Right atrium auricular region (tissue), 2 donors: ENCODE data around the gene GABRG1. TPM values are rescaled to one million over a fixed set of nuclear protein-coding genes. Genes with fewer than 3 reads are reported as not detected.

Experiments used
- DNase-seq: peaks from one replicate; pipeline ENCODE4 v3.0.0-alpha.2; 2019; ENCODE audit warnings: low spot score
- H3K27ac ChIP-seq, 2 donors: fragments of 200-600 bp; sonication (generic); 1 replicate in 1 of 2; 2 replicates in 1 of 2; pipeline ENCODE4 v1.5.1; 2016 to 2019
- H3K27me3 ChIP-seq, 2 donors: fragments of 200-600 bp; sonication (generic); one replicate each; pipeline versions ENCODE4 v1.5.1 to v1.6.0; 2017 to 2019
- H3K36me3 ChIP-seq: fragments of 200-600 bp; sonication (generic); one replicate; pipeline ENCODE4 v1.5.1; 2016
- H3K4me1 ChIP-seq, 2 donors: fragments of 200-600 bp; sonication (generic); one replicate each; pipeline versions ENCODE4 v1.5.1 to v1.6.0; 2017 to 2019
- H3K4me3 ChIP-seq, 2 donors: fragments of 200-600 bp; sonication (generic); 1 replicate in 1 of 2; 2 replicates in 1 of 2; pipeline ENCODE4 v1.5.1; 2017 to 2019; ENCODE audit warnings: mild to moderate bottlenecking in 1 of 2, moderate library complexity in 1 of 2
- H3K9me3 ChIP-seq, 2 donors: fragments of 200-600 bp; sonication (generic); one replicate each; pipeline ENCODE4 v1.5.1; 2019
- CTCF ChIP-seq, 2 donors: fragments of 200-600 bp; sonication (generic); IDR thresholded peaks; one replicate each; pipeline ENCODE4 v1.5.1; 2019; ENCODE audit warnings: antibody characterized with exemption in 2 of 2
- total RNA-seq, 2 donors: library from RNA; depleted of rRNA; stranded (reverse); fragments of >200 nt; gene quantifications; one replicate each; pipeline ENCODE4 v1.1.0, GENCODE V29; 2016

Gene GABRG1
- total RNA-seq, 2 donors from 2014 or later = not detected

GRCh38 chr4:46081248-46081647 lies 42.6 kb downstream of the GABRG1 start:
- H3K27ac ChIP-seq = no peak overlapping the region
- no peaks in the 10 kb centered on the region for H3K36me3 ChIP-seq

GRCh38 chr4:46073778-46074177 lies 50.1 kb downstream of the GABRG1 start:
- Histone ChIP-seq H3K36me3 (no peaks in the 10 kb centered on the region), H3K27me3 (no peaks in the 10 kb centered on the region), H3K4me1 (no peaks in the 10 kb centered on the region), H3K9me3 (no peaks in the 10 kb centered on the region), H3K4me3 (no peak overlapping the region), H3K27ac (no peak overlapping the region)
- no peak for DNase-seq
- no peak for TF ChIP-seq CTCF (IDR thresholded peaks at IDR 0.05)

More at GRCh38 chr4:46081248-46081647, 42.6 kb downstream of the GABRG1 start:
- Histone ChIP-seq H3K4me3 (no peak overlapping the region), H3K9me3 (no peaks in the 10 kb centered on the region), H3K4me1 (no peaks in the 10 kb centered on the region), H3K27me3 (no peaks in the 10 kb centered on the region)
- TF ChIP-seq CTCF (IDR thresholded peaks at IDR 0.05) = no peak
- DNase-seq = no peak

GRCh38 chr4:46051392-46051791 lies 72.5 kb downstream of the GABRG1 start:
- Histone ChIP-seq H3K36me3 (no peaks in the 10 kb centered on the region), H3K4me3 (no peak overlapping the region), H3K27me3 (no peaks in the 10 kb centered on the region), H3K27ac (no peak overlapping the region), H3K9me3 (no peaks in the 10 kb centered on the region), H3K4me1 (no peaks in the 10 kb centered on the region)
- no peak for DNase-seq
- no peak for TF ChIP-seq CTCF (IDR thresholded peaks at IDR 0.05)

GRCh38 chr4:46032056-46032455 lies 91.8 kb downstream of the GABRG1 start:
- no peaks in the 10 kb centered on the region for H3K4me1 ChIP-seq
- TF ChIP-seq CTCF (IDR thresholded peaks at IDR 0.05) = no peak
- no peak overlapping the region for H3K27ac ChIP-seq
- no peaks in the 10 kb centered on the region for H3K27me3 ChIP-seq
- no peak for DNase-seq
- H3K36me3 ChIP-seq = no peaks in the 10 kb centered on the region
- H3K4me3 ChIP-seq = no peak overlapping the region
- peaks cover 0 to 8% of the 10 kb centered on the region in 2 donors for H3K9me3 ChIP-seq

GRCh38 chr4:46016306-46016705 lies 107.5 kb downstream of the GABRG1 start:
- Histone ChIP-seq H3K9me3 (no peaks in the 10 kb centered on the region), H3K36me3 (no peaks in the 10 kb centered on the region), H3K4me1 (no peaks in the 10 kb centered on the region), H3K27me3 (no peaks in the 10 kb centered on the region), H3K27ac (no peak overlapping the region), H3K4me3 (no peak overlapping the region)
- no peak for DNase-seq
- no peak for TF ChIP-seq CTCF (IDR thresholded peaks at IDR 0.05)

- H3K4me3 ChIP-seq = no peak overlapping the region
- H3K27me3 ChIP-seq = no peaks in the 10 kb centered on the region
- H3K36me3 ChIP-seq = no peaks in the 10 kb centered on the region
- no peaks in the 10 kb centered on the region for H3K4me1 ChIP-seq
- no peak for TF ChIP-seq CTCF (IDR thresholded peaks at IDR 0.05)
- H3K27ac ChIP-seq = no peak overlapping the region
- H3K9me3 ChIP-seq = no peaks in the 10 kb centered on the region
- no peak for DNase-seq
These were observed 131.1 kb downstream of the GABRG1 start for GRCh38 chr4:45992728-45993127.
